DOHH2 (cell line): Measurements from ENCODE around the gene RUFY1.

ENCODE experiments used
- EZH2phosphoT487 ChIP-seq: fragments of 200-600 bp; sonication (generic); IDR thresholded peaks from 2 replicates; pipeline ENCODE4 v1.6.1; 2017; ENCODE audit warnings: borderline replicate concordance, mild to moderate bottlenecking, antibody characterized with exemption, low read length, moderate library complexity, mixed read lengths
- TF ChIP-seq, protein P1 (sequence below): fragments of 200-600 bp; sonication (generic); IDR thresholded peaks from one replicate; pipeline ENCODE4 v1.5.1; 2014; ENCODE audit warnings: antibody characterized with exemption, mild to moderate bottlenecking, low read depth, low read length; ENCODE audit not compliant: poor library complexity, severe bottlenecking

DNA sequence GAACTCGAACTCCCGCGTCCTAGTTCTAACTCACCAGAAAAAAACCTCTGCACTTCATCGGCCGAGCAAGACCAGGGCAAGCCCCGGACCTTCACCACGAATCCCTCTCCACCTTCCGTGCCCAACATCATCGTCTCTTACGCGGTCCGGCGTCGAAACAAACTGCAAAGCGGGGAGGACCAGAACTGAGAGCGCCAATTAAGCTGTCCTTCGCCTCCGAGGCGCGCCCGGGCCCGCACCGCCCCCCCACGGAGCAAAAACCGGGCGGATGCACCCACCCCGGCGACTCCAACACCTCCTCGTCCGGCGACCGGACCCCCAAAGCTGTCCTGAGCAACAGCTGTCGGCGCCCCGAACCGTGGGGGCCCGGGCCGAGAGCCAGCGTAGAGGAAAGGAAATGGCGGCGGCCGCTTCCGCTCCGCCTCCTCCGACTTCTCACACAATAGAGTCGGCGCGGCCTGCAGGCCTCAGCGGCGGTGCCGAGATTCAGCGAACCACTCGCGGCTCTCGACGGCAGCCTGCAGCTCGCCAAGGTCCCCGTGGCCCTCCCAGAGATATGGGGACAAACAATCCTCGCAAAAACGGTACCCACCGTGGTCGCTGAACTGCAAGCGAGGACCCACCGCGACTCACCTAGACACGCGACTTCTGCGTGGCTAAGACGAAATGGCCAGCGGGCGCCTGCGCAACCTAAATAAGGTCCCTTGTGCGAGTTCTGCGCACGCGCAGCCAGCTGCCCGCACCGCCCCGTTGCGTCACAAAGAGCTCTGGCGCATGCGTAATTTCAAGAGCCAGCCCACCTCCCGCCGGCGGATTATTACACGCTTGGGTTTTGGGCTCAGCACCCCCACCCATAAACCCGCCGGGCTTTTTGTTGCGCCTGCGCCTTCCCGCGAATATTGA lies 72.9 kb downstream of the RUFY1 start, which contains the start of gene HNRNPH1:
- TF ChIP-seq, protein P1, sequence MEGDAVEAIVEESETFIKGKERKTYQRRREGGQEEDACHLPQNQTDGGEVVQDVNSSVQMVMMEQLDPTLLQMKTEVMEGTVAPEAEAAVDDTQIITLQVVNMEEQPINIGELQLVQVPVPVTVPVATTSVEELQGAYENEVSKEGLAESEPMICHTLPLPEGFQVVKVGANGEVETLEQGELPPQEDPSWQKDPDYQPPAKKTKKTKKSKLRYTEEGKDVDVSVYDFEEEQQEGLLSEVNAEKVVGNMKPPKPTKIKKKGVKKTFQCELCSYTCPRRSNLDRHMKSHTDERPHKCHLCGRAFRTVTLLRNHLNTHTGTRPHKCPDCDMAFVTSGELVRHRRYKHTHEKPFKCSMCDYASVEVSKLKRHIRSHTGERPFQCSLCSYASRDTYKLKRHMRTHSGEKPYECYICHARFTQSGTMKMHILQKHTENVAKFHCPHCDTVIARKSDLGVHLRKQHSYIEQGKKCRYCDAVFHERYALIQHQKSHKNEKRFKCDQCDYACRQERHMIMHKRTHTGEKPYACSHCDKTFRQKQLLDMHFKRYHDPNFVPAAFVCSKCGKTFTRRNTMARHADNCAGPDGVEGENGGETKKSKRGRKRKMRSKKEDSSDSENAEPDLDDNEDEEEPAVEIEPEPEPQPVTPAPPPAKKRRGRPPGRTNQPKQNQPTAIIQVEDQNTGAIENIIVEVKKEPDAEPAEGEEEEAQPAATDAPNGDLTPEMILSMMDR: no peak
- TF ChIP-seq EZH2phosphoT487: no peak
